GM12891 (cell line): Measurements from ENCODE around the gene CAPN5.

Experiments used
- PAX5 ChIP-seq: IDR thresholded peaks from 2 replicates; pipeline ENCODE4 v1.6.1; 2011; ENCODE audit warnings: low read length, moderate library complexity, mild to moderate bottlenecking; ENCODE audit not compliant: insufficient read depth, severe bottlenecking
- POLR2A ChIP-seq: IDR thresholded peaks from 2 replicates; pipeline ENCODE4 v1.6.1; 2011; ENCODE audit warnings: low read depth, low read length, control low read depth
- POLR2AphosphoS5 ChIP-seq: IDR thresholded peaks from 2 replicates; pipeline ENCODE4 v1.6.1; 2011; ENCODE audit warnings: low read depth, low read length, control low read depth
- SPI1 ChIP-seq: IDR thresholded peaks from 2 replicates; pipeline ENCODE4 v1.6.1; 2011; ENCODE audit warnings: low read depth, low read length, control low read depth
- TAF1 ChIP-seq: IDR thresholded peaks from 2 replicates; pipeline ENCODE4 v1.6.1; 2011; ENCODE audit warnings: low read depth, low read length, control low read depth

GRCh38 chr11:77039491-77040400 lies 27.0 kb upstream of the CAPN5 start:
- TF ChIP-seq POLR2A (no peak), POLR2AphosphoS5 (no peak), TAF1 (no peak), SPI1 (no peak), PAX5 (no peak)
